GM23248 (cell line): ENCODE results near the gene SLC37A1. TPM values are rescaled to one million over a fixed set of nuclear protein-coding genes. Genes with fewer than 3 reads are reported as not detected.

Experiments
- DNase-seq: peaks from one replicate; pipeline ENCODE4 v3.0.0-alpha.2; 2015
- H2AFZ ChIP-seq: fragments of 200-600 bp; sonication (generic); 2 replicates; pipeline ENCODE4 v1.6.1; 2016; ENCODE audit warnings: antibody characterized with exemption
- H3F3A ChIP-seq: fragments of 200-600 bp; sonication (generic); 2 replicates; pipeline ENCODE4 v1.6.1; 2016; ENCODE audit warnings: mild to moderate bottlenecking, antibody characterized with exemption, mixed run types; ENCODE audit not compliant: insufficient read depth
- H3K27ac ChIP-seq: fragments of 200-600 bp; sonication (generic); 2 replicates; pipeline ENCODE4 v1.5.1; 2016; ENCODE audit warnings: mild to moderate bottlenecking
- H3K27me3 ChIP-seq: fragments of 200-600 bp; sonication (generic); replicated peaks from 2 replicates; pipeline ENCODE4 v1.6.1; 2016; ENCODE audit warnings: mild to moderate bottlenecking; ENCODE audit not compliant: insufficient read depth
- H3K36me3 ChIP-seq: fragments of 200-600 bp; sonication (generic); 2 replicates; pipeline ENCODE4 v1.6.1; 2016; ENCODE audit warnings: low read depth, mild to moderate bottlenecking
- H3K4me1 ChIP-seq: fragments of 200-600 bp; sonication (generic); 2 replicates; pipeline ENCODE4 v1.6.1; 2016; ENCODE audit warnings: mild to moderate bottlenecking; ENCODE audit not compliant: insufficient read depth
- H3K4me2 ChIP-seq: fragments of 200-600 bp; sonication (generic); one replicate; pipeline ENCODE4 v1.6.1; 2016; ENCODE audit warnings: mild to moderate bottlenecking; ENCODE audit not compliant: unreplicated experiment
- H3K4me3 ChIP-seq: fragments of 200-600 bp; sonication (generic); 2 replicates; pipeline ENCODE4 v1.5.1; 2016; ENCODE audit warnings: mild to moderate bottlenecking
- H3K79me2 ChIP-seq: fragments of 200-600 bp; sonication (generic); 2 replicates; pipeline ENCODE4 v1.6.1; 2016; ENCODE audit warnings: mild to moderate bottlenecking; ENCODE audit not compliant: insufficient read depth
- H3K9ac ChIP-seq: fragments of 200-600 bp; sonication (generic); 2 replicates; pipeline ENCODE4 v1.6.1; 2016; ENCODE audit warnings: mild to moderate bottlenecking
- H3K9me2 ChIP-seq: fragments of 200-600 bp; sonication (generic); 2 replicates; pipeline ENCODE4 v1.6.1; 2016; ENCODE audit warnings: mixed run types, mild to moderate bottlenecking, moderate library complexity; ENCODE audit not compliant: insufficient read depth
- H3K9me3 ChIP-seq: fragments of 200-600 bp; sonication (generic); one replicate; pipeline ENCODE4 v1.6.1; 2017; ENCODE audit warnings: low read depth
- H4K20me1 ChIP-seq: fragments of 200-600 bp; sonication (generic); 2 replicates; pipeline ENCODE4 v1.6.0; 2016; ENCODE audit not compliant: insufficient read depth
- EZH2 ChIP-seq: fragments of 200-600 bp; sonication (generic); IDR thresholded peaks from 2 replicates; pipeline ENCODE4 v1.6.1; 2018; ENCODE audit warnings: antibody characterized with exemption, mild to moderate bottlenecking; ENCODE audit not compliant: insufficient read depth, poor library complexity, severe bottlenecking
- EZH2phosphoT487 ChIP-seq: fragments of 200-600 bp; sonication (generic); IDR thresholded peaks from 2 replicates; pipeline ENCODE4 v1.6.1; 2018; ENCODE audit warnings: antibody characterized with exemption, moderate library complexity, mild to moderate bottlenecking, low read depth; ENCODE audit not compliant: insufficient read depth
- WGBS, 2 experiments: methylation state at CpG; one replicate each; pipeline ENCODE4 v1.1.6; 2015 to 2017; ENCODE audit warnings: low lambda C conversion rate in 2 of 2, low coverage in 1 of 2; ENCODE audit errors: missing lambda C conversion rate in 2 of 2; 5-methylcytosine and 5-hydroxymethylcytosine counted together
- in situ Hi-C: fragments of 300-500 bp; cut with MboI; formaldehyde crosslinking; loops from 2 replicates; pipeline ENCODE4 v1.15.0; 2020
- polyA plus RNA-seq: library from polyadenylated mRNA; unstranded; fragments of >200 nt; fragmentation: Nextera tagmentation; extraction: Ambion mirVana; gene quantifications from 2 replicates; pipeline ENCODE4 v1.2.1, GENCODE V29; 2016
- total RNA-seq: library from RNA; depleted of rRNA; stranded (reverse); fragments of >200 nt; shearing (Covaris generic); gene quantifications from 2 replicates; pipeline ENCODE4 v1.2.3, GENCODE V29; 2014

The SLC37A1 gene
- total and polyA plus RNA-seq, 2 experiments from 2014 or later, result not detected

DNA sequence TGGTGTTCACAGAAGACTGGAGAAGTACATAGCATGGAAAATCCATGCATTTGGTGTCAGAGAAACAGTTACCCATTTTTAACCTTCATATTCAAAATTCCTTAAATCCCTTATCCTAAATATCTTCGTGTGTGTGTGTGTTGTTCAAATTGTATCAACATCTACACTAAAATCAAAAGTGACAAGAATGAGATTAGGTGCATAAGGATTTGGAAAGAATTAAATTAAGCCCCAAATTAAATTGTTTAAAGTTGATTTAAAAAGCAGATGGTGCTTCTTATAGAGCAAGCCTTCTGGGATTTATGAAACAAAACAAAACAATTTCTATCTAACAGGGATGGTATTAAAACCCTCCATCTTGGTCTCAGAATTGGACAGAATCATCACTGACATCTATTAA is 22.3 kb upstream of the SLC37A1 start:
- H3K79me2 ChIP-seq, result no peaks in the 10 kb centered on the region
- no peak overlapping the region for H2AFZ ChIP-seq
- H3K9ac ChIP-seq, result no peak overlapping the region
- no peak overlapping the region for H3K27ac ChIP-seq
- H3K4me3 ChIP-seq, result no peak overlapping the region
- H3K9me3 ChIP-seq, result no peaks in the 10 kb centered on the region
- no peak overlapping the region for H3K4me2 ChIP-seq
- WGBS, 2 experiments, result 4 to 23% methylated on average over 1 of the region's 1 CpG
- H3K9me2 ChIP-seq, result no peaks in the 10 kb centered on the region
- no peak for TF ChIP-seq EZH2phosphoT487
- no peak for DNase-seq
- no peaks in the 10 kb centered on the region for H3K4me1 ChIP-seq
- in situ Hi-C loops, result no loop called here
- H3K27me3 ChIP-seq, result peaks cover 8% of the 10 kb centered on the region; the same call in 1 of the 2 replicates
- H4K20me1 ChIP-seq, result no peaks in the 10 kb centered on the region
- no peaks in the 10 kb centered on the region for H3F3A ChIP-seq
- H3K36me3 ChIP-seq, result no peaks in the 10 kb centered on the region

DNA sequence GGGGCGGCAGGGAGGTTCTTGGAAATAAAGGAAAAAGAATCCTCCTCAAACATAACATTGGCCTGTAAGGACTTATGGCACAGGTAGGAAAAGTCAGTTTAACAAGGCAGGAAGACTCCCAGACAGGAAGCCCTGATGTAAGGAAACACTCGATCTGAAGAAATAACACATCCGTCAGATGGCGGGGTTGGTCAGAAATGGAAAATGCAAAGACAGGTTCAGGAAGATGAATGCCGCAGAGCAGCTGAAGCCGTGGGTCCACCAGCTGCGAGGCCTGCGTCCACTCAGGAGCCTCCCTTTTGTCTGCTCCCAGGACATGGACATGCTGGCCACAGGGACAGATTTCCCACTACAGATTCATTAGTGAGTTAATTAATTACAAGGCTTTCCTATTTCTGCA is 21.5 kb upstream of the SLC37A1 start:
- in situ Hi-C loops, result no loop called here
- 57 to 62% methylated on average over 8 of the region's 8 CpGs for WGBS, 2 experiments

DNA sequence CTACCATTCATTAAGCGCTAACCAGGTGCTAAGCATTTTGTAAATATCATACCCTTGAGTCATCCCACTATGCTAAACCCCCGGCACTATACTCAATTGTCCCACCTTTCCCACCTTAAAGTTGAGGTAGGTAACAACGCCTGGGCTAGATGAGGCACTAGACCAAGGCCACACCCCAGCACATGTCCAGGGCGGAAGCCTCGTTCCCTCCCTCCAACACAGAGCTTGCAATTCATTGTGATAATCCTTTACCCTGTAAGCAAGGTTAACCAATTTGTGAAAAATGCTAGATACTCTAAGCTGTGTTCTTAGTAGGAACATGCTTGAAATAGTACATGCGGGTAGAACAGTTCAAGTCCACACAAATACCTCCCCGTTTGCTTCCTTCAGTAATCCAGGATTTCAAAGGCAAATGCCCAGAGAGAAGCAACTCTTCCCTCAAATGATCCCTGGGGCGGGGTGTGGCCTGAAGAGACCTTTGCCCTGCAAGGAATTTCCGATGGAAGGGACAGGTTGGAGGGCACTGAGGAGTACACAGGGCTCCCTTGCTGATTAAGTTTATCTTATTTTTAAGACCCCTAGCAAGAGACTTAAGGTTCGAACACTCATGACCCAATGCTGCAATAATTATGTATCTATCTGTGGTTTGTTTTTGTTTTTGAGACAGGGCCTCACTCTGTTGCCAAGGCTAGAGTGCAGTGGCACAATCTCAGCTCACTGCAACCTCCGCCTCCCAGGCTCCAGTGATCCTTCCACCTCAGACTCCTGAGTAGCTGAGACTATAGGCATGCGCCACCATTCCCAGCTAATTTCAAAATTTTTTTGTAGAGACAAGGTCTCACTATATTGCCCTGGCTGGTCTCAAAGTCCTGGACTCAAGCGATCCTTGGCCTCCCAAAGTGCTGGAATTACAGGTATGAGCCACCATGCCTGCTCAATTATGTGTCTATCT is 20.3 kb upstream of the SLC37A1 start:
- Histone ChIP-seq H3K27me3 (0 out of 2 replicates have a peak, but pooled peaks cover 3% of the 10 kb centered on the region), H3K79me2 (no peaks in the 10 kb centered on the region), H3K9ac (no peak overlapping the region), H2AFZ (no peak overlapping the region), H4K20me1 (no peaks in the 10 kb centered on the region), H3K9me2 (no peaks in the 10 kb centered on the region), H3K4me1 (no peaks in the 10 kb centered on the region), H3K4me2 (no peak overlapping the region), H3K9me3 (no peaks in the 10 kb centered on the region), H3K27ac (no peak overlapping the region), H3K36me3 (no peaks in the 10 kb centered on the region), H3K4me3 (no peak overlapping the region), H3F3A (no peaks in the 10 kb centered on the region)
- DNase-seq, result no peak
- TF ChIP-seq EZH2phosphoT487 (no peak), EZH2 (no peak)
- WGBS, 2 experiments, result 48 to 50% methylated on average over 13 of the region's 13 CpGs
- in situ Hi-C loops, result no loop called here

More for the DNA sequence above, 21.5 kb upstream of the SLC37A1 start:
- TF ChIP-seq EZH2, result no peak
- TF ChIP-seq EZH2phosphoT487, result no peak
- Histone ChIP-seq H4K20me1 (no peaks in the 10 kb centered on the region), H3K36me3 (no peaks in the 10 kb centered on the region), H3F3A (no peaks in the 10 kb centered on the region), H3K27ac (no peak overlapping the region), H3K4me2 (no peak overlapping the region), H3K9ac (no peak overlapping the region), H3K9me2 (no peaks in the 10 kb centered on the region), H3K9me3 (no peaks in the 10 kb centered on the region), H2AFZ (no peak overlapping the region), H3K4me3 (no peak overlapping the region), H3K79me2 (no peaks in the 10 kb centered on the region), H3K4me1 (no peaks in the 10 kb centered on the region), H3K27me3 (peaks cover 5% of the 10 kb centered on the region; the same call in 1 of the 2 replicates)
- no peak for DNase-seq

DNA sequence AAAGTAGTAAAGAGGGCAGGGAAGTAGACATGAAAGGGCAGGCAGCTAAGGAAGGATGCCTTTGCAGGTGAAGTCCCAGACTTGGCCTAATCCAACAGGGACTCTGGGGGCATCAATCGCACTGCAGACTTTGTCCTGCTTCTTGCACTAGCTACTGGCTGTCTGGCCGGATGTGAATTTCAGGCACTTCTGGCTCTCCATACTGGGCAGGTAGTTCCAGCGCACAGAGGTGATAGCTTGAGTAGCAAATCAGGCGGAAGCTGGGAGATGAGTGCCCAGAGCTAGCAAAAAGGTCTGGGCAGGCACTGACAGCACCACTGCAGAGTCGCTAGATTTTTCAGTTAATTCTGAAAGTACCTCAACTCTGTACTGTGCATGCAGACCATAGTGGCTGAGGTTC is 18.6 kb upstream of the SLC37A1 start:
- Histone ChIP-seq H2AFZ (no peak overlapping the region), H3K4me1 (no peaks in the 10 kb centered on the region), H3K9me3 (no peaks in the 10 kb centered on the region), H3K9ac (no peak overlapping the region), H3K4me2 (no peak overlapping the region), H3K9me2 (no peaks in the 10 kb centered on the region), H3F3A (no peaks in the 10 kb centered on the region), H3K4me3 (no peak overlapping the region), H3K36me3 (no peaks in the 10 kb centered on the region), H3K27ac (no peak overlapping the region), H3K27me3 (0 out of 2 replicates have a peak, but pooled peaks cover 3% of the 10 kb centered on the region), H3K79me2 (no peaks in the 10 kb centered on the region), H4K20me1 (no peaks in the 10 kb centered on the region)
- no peak for DNase-seq
- 83 to 86% methylated on average over 5 of the region's 5 CpGs for WGBS, 2 experiments
- in situ Hi-C loops, result no loop called here
- TF ChIP-seq EZH2phosphoT487 (no peak), EZH2 (no peak)
